IMR-90 (cell line): Measurements from ENCODE around the gene ADRA2B. TPM values are rescaled to one million over a fixed set of nuclear protein-coding genes. Genes with fewer than 3 reads are reported as not detected.

Source experiments
- ATAC-seq: fragments of 200-7000 bp; cut with Tn5 transposase; 2 replicates; pipeline ENCODE4 v1.9.1; 2020; ENCODE audit warnings: low read depth, mild to moderate bottlenecking, moderate library complexity
- BruUV-seq: library from RNA; stranded (reverse); fragments of 400-500 nt; replicated peaks from 2 replicates; lab custom pipeline; 2021; lab: Mats Ljungman, UMichigan
- CTCF ChIA-PET: fragments of 300-600 bp; formaldehyde crosslinking; extraction: SDS; loops from one replicate; lab custom pipeline; 2021; ENCODE audit warnings: antibody characterized with exemption; lab: Yijun Ruan, JAX
- POLR2A ChIA-PET: fragments of 300-600 bp; sonication (Branson Sonifier 250); formaldehyde crosslinking; loops from one replicate; lab custom pipeline; 2022; ENCODE audit warnings: antibody characterized with exemption; ENCODE audit not compliant: unreplicated experiment; lab: Charles Lee
- DNase-seq: peaks from one replicate; pipeline ENCODE4 v3.0.0; 2013
- H2AFZ ChIP-seq: replicated peaks from 2 replicates; pipeline ENCODE3; 2013; ENCODE audit warnings: low read length, mild to moderate bottlenecking; ENCODE audit not compliant: poor library complexity
- H2AK5ac ChIP-seq: 2 replicates; pipeline ENCODE4 v1.6.1; 2013; ENCODE audit warnings: low read depth, low read length, inconsistent platforms
- H2AK9ac ChIP-seq: replicated peaks from 2 replicates; pipeline ENCODE3; 2013; ENCODE audit warnings: mild to moderate bottlenecking, low read depth, low read length, moderate library complexity; ENCODE audit not compliant: poor library complexity
- H2BK120ac ChIP-seq: 2 replicates; pipeline ENCODE4 v1.6.1; 2013; ENCODE audit warnings: low read depth, low read length, inconsistent platforms
- H2BK15ac ChIP-seq: 3 replicates; pipeline ENCODE4 v1.6.1; 2013; ENCODE audit warnings: low read depth, low read length, inconsistent platforms
- H2BK20ac ChIP-seq: 2 replicates; pipeline ENCODE4 v1.6.1; 2013; ENCODE audit warnings: low read depth, mild to moderate bottlenecking, inconsistent platforms, low read length, moderate library complexity
- H2BK5ac ChIP-seq: 2 replicates; pipeline ENCODE4 v1.6.1; 2013; ENCODE audit warnings: mild to moderate bottlenecking, low read depth, low read length, inconsistent platforms; ENCODE audit not compliant: poor library complexity, severe bottlenecking
- H3K14ac ChIP-seq: replicated peaks from 2 replicates; pipeline ENCODE4 v1.6.1; 2013; ENCODE audit warnings: low read depth, low read length, inconsistent platforms
- H3K18ac ChIP-seq: 2 replicates; pipeline ENCODE4 v1.6.1; 2013; ENCODE audit warnings: low read depth, low read length, control low read depth
- H3K23ac ChIP-seq: 2 replicates; pipeline ENCODE4 v1.6.1; 2013; ENCODE audit warnings: low read depth, low read length, inconsistent platforms
- H3K27ac ChIP-seq: 2 replicates; pipeline ENCODE4 v1.5.1; 2013; ENCODE audit warnings: mild to moderate bottlenecking, control low read depth, low read length; ENCODE audit not compliant: insufficient read depth
- H3K27me3 ChIP-seq: 2 replicates; pipeline ENCODE4 v1.6.1; 2013; ENCODE audit warnings: low read length; ENCODE audit not compliant: control insufficient read depth, insufficient read depth
- H3K36me3 ChIP-seq: 2 replicates; pipeline ENCODE4 v1.6.1; 2013; ENCODE audit warnings: low read length, mixed read lengths; ENCODE audit not compliant: control insufficient read depth, insufficient read depth
- H3K4ac ChIP-seq: 2 replicates; pipeline ENCODE4 v1.6.1; 2013; ENCODE audit warnings: low read depth, low read length, inconsistent platforms
- H3K4me1 ChIP-seq: 2 replicates; pipeline ENCODE4 v1.6.1; 2013; ENCODE audit warnings: low read length, mixed read lengths; ENCODE audit not compliant: control insufficient read depth, insufficient read depth
- H3K4me2 ChIP-seq: 2 replicates; pipeline ENCODE4 v1.6.1; 2013; ENCODE audit warnings: low read depth, mild to moderate bottlenecking, control low read depth, low read length, moderate library complexity
- H3K4me3 ChIP-seq: 2 replicates; pipeline ENCODE4 v1.5.1; 2013; ENCODE audit warnings: low read depth, mild to moderate bottlenecking, control low read depth, low read length, moderate library complexity; ENCODE audit not compliant: insufficient read depth
- H3K56ac ChIP-seq: 2 replicates; pipeline ENCODE4 v1.6.1; 2013; ENCODE audit warnings: low read length, inconsistent platforms; ENCODE audit not compliant: insufficient read depth; ENCODE audit errors: extremely low read depth
- H3K79me1 ChIP-seq, 2 experiments: 2 replicates each; pipeline ENCODE4 v1.6.1; 2013; ENCODE audit warnings: low read length in 2 of 2, inconsistent platforms in 1 of 2, low read depth in 1 of 2
- H3K9ac ChIP-seq: 2 replicates; pipeline ENCODE4 v1.6.1; 2013; ENCODE audit warnings: low read depth, low read length, control low read depth
- H3K9me1 ChIP-seq: 2 replicates; pipeline ENCODE4 v1.6.1; 2013; ENCODE audit warnings: low read length, inconsistent platforms; ENCODE audit not compliant: insufficient read depth
- H3K9me3 ChIP-seq: 2 replicates; pipeline ENCODE4 v1.6.1; 2013; ENCODE audit warnings: low read length; ENCODE audit not compliant: control insufficient read depth, insufficient read depth
- H4K20me1 ChIP-seq: 2 replicates; pipeline ENCODE4 v1.6.1; 2013; ENCODE audit warnings: low read length, inconsistent platforms; ENCODE audit not compliant: insufficient read depth
- H4K5ac ChIP-seq: 2 replicates; pipeline ENCODE4 v1.6.1; 2013; ENCODE audit warnings: mild to moderate bottlenecking, low read depth, low read length, control low read depth
- H4K8ac ChIP-seq, 2 experiments: 2 replicates each; pipeline ENCODE4 v1.6.1; 2013; ENCODE audit warnings: low read depth in 2 of 2, low read length in 2 of 2, control low read depth in 1 of 2, inconsistent platforms in 1 of 2
- H4K91ac ChIP-seq: 2 replicates; pipeline ENCODE4 v1.6.1; 2013; ENCODE audit warnings: low read depth, low read length, inconsistent platforms; ENCODE audit not compliant: insufficient read depth
- NFE2L2 ChIP-seq: fragments of 150-350 bp; IDR thresholded peaks from 2 replicates; pipeline ENCODE4 v1.6.1; 2016; ENCODE audit warnings: low read depth, mild to moderate bottlenecking, low read length
- POLR2A ChIP-seq: IDR thresholded peaks from 2 replicates; pipeline ENCODE4 v1.6.1; 2012; ENCODE audit warnings: mild to moderate bottlenecking, low read depth, low read length
- RAD21 ChIP-seq: IDR thresholded peaks from 2 replicates; pipeline ENCODE4 v1.6.1; 2012; ENCODE audit warnings: low read length, improper control_type of control experiment
- SMC3 ChIP-seq: fragments of 150-350 bp; IDR thresholded peaks from 2 replicates; pipeline ENCODE4 v1.6.1; 2016; ENCODE audit warnings: low read depth, mild to moderate bottlenecking, antibody characterized with exemption, low read length, moderate library complexity
- whole genome bisulfite sequencing, 2 experiments: methylation state at CpG; one replicate each; pipeline versions ENCODE4 v1.1.5 to v1.1.7; 2013; ENCODE audit warnings: missing lambda C conversion rate in 2 of 2; ENCODE audit not compliant: insufficient read length in 1 of 2; ENCODE audit errors: extremely low coverage in 2 of 2; 5-methylcytosine and 5-hydroxymethylcytosine counted together
- dilution Hi-C: fragments of 300-500 bp; cut with HindIII; formaldehyde crosslinking; loops from one replicate; pipeline ENCODE4 v1.14.3; 2018; ENCODE audit warnings: low sequenced_read_pairs; ENCODE audit not compliant: unreplicated experiment
- in situ Hi-C: fragments of 300-500 bp; cut with MboI; formaldehyde crosslinking; loops from 3 replicates; pipeline ENCODE4 v1.14.3; 2019; ENCODE audit warnings: low sequenced_read_pairs, inconsistent platforms, mixed read lengths
- intact Hi-C: fragments of 100-400 bp; cut with micrococcal nuclease; formaldehyde crosslinking; loops from 2 replicates; pipeline ENCODE4 v1.10.0; 2022
- polyA plus RNA-seq, 3 experiments: library from polyadenylated mRNA; depleted of rRNA; stranded (reverse); fragments of >200 nt; gene quantifications; 2 replicates each; pipeline ENCODE4 v1.2.3, GENCODE V29; 2012; ENCODE audit warnings: low replicate concordance in 1 of 3
- total RNA-seq: library from RNA; depleted of rRNA; stranded (reverse); fragments of >200 nt; gene quantifications from 2 replicates; pipeline ENCODE4 v1.2.3, GENCODE V29; 2012
- TF ChIP-seq, protein P1 (sequence below): conservative IDR thresholded peaks from 2 replicates; pipeline ENCODE4 v1.5.1; 2012; ENCODE audit warnings: mild to moderate bottlenecking, low read depth, low read length, improper control_type of control experiment

Gene ADRA2B
- total and polyA plus RNA-seq, 2 of the 4 experiments (the other 2 are of a cell fraction) = not detected

DNA sequence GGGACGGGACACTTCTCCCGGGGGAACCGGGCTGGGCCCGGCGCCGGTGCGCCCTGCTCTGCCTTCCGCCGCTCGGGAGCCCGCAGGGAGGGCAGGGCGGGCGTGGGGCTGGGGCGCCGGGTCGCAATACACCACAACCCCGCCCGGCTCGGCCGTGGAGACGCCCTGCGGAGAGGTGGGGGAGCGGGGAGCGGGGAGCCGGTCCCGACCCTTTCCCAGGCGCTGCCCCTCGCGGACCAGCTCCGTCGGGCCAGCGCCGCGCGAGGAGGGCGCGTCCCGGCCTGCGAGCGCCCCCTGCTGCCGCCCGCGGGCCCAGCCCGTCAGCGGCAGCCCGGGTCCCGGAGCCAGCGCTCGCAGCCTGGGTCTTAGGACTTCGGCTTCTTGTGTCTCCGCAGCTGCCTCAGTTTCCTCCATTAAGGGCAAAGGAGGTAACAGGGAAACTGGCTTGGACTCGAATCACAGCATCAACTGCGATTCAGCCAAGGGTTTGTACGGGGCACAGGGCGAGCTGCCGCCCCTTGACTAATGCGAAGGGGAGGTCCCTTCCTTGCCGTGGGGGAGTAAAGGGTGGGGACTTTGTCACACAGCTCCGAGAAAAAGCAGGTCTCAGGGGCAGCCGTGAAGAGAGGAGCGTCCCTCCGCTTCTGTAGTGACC lies 635 bp upstream of the ADRA2B start:
- Histone ChIP-seq H3K4ac (no peak overlapping the region), H4K20me1 (0 out of 2 replicates have a peak, but pooled peaks cover 4% of the 10 kb centered on the region), H2BK5ac (no peak overlapping the region), H3K14ac (no peak overlapping the region), H2BK15ac (no peak overlapping the region), H3K27me3 (peaks cover 86% of the 10 kb centered on the region), H3K56ac (no peak overlapping the region), H3K9me1 (no peaks in the 10 kb centered on the region), H4K91ac (no peak overlapping the region), H2BK120ac (no peak overlapping the region), H3K36me3 (no peaks in the 10 kb centered on the region), H3K79me1 (no peaks in the 10 kb centered on the region), H2BK20ac (no peak overlapping the region), H3K9ac (no peak overlapping the region), H3K27ac (no peak overlapping the region), H3K18ac (no peak overlapping the region), H2AK5ac (no peak overlapping the region), H2AK9ac (peak overlapping the region; percentile 72), H4K8ac (no peak overlapping the region), H3K9me3 (no peaks in the 10 kb centered on the region; the same call in 1 of the 2 replicates), H3K4me3 (0 out of 2 replicates have a peak overlapping the region, but pooled peaks have one; percentile 8), H3K4me2 (peak overlapping the region; percentile 91), H2AFZ (peak overlapping the region; percentile 91), H3K4me1 (peaks cover 2% of the 10 kb centered on the region; the same call in 1 of the 2 replicates), H3K23ac (no peak overlapping the region; the same call in none of the 2 replicates), H4K5ac (no peak overlapping the region)
- POLR2A ChIA-PET = no interaction called here
- dilution Hi-C loops (no loop called here), intact Hi-C loops (no loop called here), in situ Hi-C loops (loop anchor here (25.0 kb wide), 1 partner anchor 105 kb away; no protein-coding TSS in a partner anchor)
- CTCF ChIA-PET = interaction anchor here (0.6 to 1.7 kb wide), 9 partner anchors 8 to 124 kb away, joined by 3 to 5 read pairs (median 4); no protein-coding TSS in a partner anchor
- WGBS, 2 experiments = 0% methylated on average over 16 of the region's 62 CpGs; no CpG with 5 or more reads in 1 of the 2 experiments
- TF ChIP-seq RAD21 = peak; percentile 83
- TF ChIP-seq, protein P1, sequence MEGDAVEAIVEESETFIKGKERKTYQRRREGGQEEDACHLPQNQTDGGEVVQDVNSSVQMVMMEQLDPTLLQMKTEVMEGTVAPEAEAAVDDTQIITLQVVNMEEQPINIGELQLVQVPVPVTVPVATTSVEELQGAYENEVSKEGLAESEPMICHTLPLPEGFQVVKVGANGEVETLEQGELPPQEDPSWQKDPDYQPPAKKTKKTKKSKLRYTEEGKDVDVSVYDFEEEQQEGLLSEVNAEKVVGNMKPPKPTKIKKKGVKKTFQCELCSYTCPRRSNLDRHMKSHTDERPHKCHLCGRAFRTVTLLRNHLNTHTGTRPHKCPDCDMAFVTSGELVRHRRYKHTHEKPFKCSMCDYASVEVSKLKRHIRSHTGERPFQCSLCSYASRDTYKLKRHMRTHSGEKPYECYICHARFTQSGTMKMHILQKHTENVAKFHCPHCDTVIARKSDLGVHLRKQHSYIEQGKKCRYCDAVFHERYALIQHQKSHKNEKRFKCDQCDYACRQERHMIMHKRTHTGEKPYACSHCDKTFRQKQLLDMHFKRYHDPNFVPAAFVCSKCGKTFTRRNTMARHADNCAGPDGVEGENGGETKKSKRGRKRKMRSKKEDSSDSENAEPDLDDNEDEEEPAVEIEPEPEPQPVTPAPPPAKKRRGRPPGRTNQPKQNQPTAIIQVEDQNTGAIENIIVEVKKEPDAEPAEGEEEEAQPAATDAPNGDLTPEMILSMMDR = peak; percentile 89
- no peak for TF ChIP-seq POLR2A
- TF ChIP-seq NFE2L2 = no peak
- peak; percentile 90 for TF ChIP-seq SMC3
- ATAC-seq (peak; percentile 98), DNase-seq (peak; percentile 3)
- no TSS peak for BruUV-seq
